Astrocyte of the spinal cord (primary cell): ENCODE measurements around the gene SEZ6L.

Experiments
- DNase-seq: peaks from one replicate; pipeline ENCODE4 v3.0.0; 2011; ENCODE audit warnings: low read depth, low spot score
- H3K4me3 ChIP-seq: 2 replicates; pipeline ENCODE4 v1.5.1; 2011; ENCODE audit warnings: low read depth, mild to moderate bottlenecking, low read length, moderate library complexity
- CTCF ChIP-seq: IDR thresholded peaks from 2 replicates; pipeline ENCODE4 v1.5.1; 2012; ENCODE audit warnings: low read depth, mild to moderate bottlenecking, low read length, inconsistent platforms
- in situ Hi-C: cut with HindIII; loops from 2 replicates; pipeline ENCODE4 v1.10.0; 2017; ENCODE audit warnings: low sequenced_read_pairs

The SEZ6L gene

GRCh38 chr22:26428515-26429457 lies 259.5 kb downstream of the SEZ6L start, which contains the start of gene ASPHD2:
Gene ASPHD2 (plus strand): TSS chr22:26429260. CDS start chr22:26433616, 4,356 bp downstream.
- in situ Hi-C loops, result no loop called here
- DNase-seq, result peak; percentile 57
- peak within 1 kb of the TSS; percentile 69 for H3K4me3 ChIP-seq
- TF ChIP-seq CTCF, result no peak

- no peak for DNase-seq
- peak overlapping the region; percentile 69 for H3K4me3 ChIP-seq
- TF ChIP-seq CTCF, result no peak
- in situ Hi-C loops, result no loop called here
Measured at GRCh38 chr22:26429458-26430286, 260.4 kb downstream of the SEZ6L start.

- no peak for DNase-seq
- no peak overlapping the region for H3K4me3 ChIP-seq
- TF ChIP-seq CTCF, result no peak
- in situ Hi-C loops, result no loop called here
Measured at GRCh38 chr22:26430600-26430999, 261.3 kb downstream of the SEZ6L start.

GRCh38 chr22:26431261-26431995 lies 262.2 kb downstream of the SEZ6L start:
- H3K4me3 ChIP-seq, result no peak overlapping the region
- in situ Hi-C loops, result no loop called here
- no peak for TF ChIP-seq CTCF
- DNase-seq, result no peak

- in situ Hi-C loops, result no loop called here
- no peak for TF ChIP-seq CTCF
- no peak for DNase-seq
- H3K4me3 ChIP-seq, result no peak overlapping the region
Measured at GRCh38 chr22:26432619-26433311, 263.5 kb downstream of the SEZ6L start.
